Mesenchymal stem cell (in vitro differentiated cells and primary cell): ENCODE measurements around the gene PRKG1.
A peak's percentile ranks its signal among the peaks of the same experiment; 100 is the strongest.

Experiments used
- DNase-seq: peaks from one replicate; pipeline ENCODE4 v3.0.0-alpha.2; 2013
- H2AFZ ChIP-seq: one replicate; pipeline ENCODE4 v1.6.1; 2013; ENCODE audit warnings: low read depth, mild to moderate bottlenecking, control low read depth, inconsistent platforms, low read length, moderate library complexity
- H2AK5ac ChIP-seq: 2 replicates; pipeline ENCODE4 v1.6.1; 2013; ENCODE audit warnings: low read length, moderate library complexity, mild to moderate bottlenecking, inconsistent platforms; ENCODE audit not compliant: severe bottlenecking
- H2BK120ac ChIP-seq: one replicate; pipeline ENCODE4 v1.6.1; 2013; ENCODE audit warnings: low read depth, mild to moderate bottlenecking, inconsistent platforms, low read length, moderate library complexity
- H2BK12ac ChIP-seq, 2 experiments: one replicate each; pipeline ENCODE4 v1.6.1; 2013; ENCODE audit warnings: inconsistent platforms in 2 of 2, low read length in 2 of 2, mild to moderate bottlenecking in 2 of 2, moderate library complexity in 2 of 2, control low read depth in 1 of 2
- H2BK15ac ChIP-seq: one replicate; pipeline ENCODE4 v1.6.1; 2013; ENCODE audit warnings: mild to moderate bottlenecking, low read depth, inconsistent platforms; ENCODE audit not compliant: poor library complexity, severe bottlenecking
- H2BK5ac ChIP-seq: 2 replicates; pipeline ENCODE4 v1.6.1; 2013; ENCODE audit warnings: low read depth, mild to moderate bottlenecking, low read length, control low read depth, inconsistent platforms; ENCODE audit not compliant: poor library complexity, severe bottlenecking
- H3K14ac ChIP-seq, 2 experiments: one replicate each; pipeline ENCODE4 v1.6.1; 2013; ENCODE audit warnings: inconsistent platforms in 2 of 2, low read length in 2 of 2, control low read depth in 1 of 2, mild to moderate bottlenecking in 1 of 2, moderate library complexity in 1 of 2
- H3K18ac ChIP-seq, 2 experiments: one replicate each; pipeline ENCODE4 v1.6.1; 2013; ENCODE audit warnings: inconsistent platforms in 2 of 2, low read length in 2 of 2, control low read depth in 1 of 2, low read depth in 1 of 2, mild to moderate bottlenecking in 1 of 2
- H3K23ac ChIP-seq, 2 experiments: one replicate each; pipeline ENCODE4 v1.6.1; 2013; ENCODE audit warnings: inconsistent platforms in 2 of 2, low read length in 2 of 2, mild to moderate bottlenecking in 2 of 2, moderate library complexity in 2 of 2, control low read depth in 1 of 2
- H3K27ac ChIP-seq: 2 replicates; pipeline ENCODE4 v1.5.1; 2013; ENCODE audit warnings: mild to moderate bottlenecking, moderate library complexity, low read length, control low read depth, inconsistent platforms; ENCODE audit not compliant: poor library complexity, severe bottlenecking
- H3K27me3 ChIP-seq, 2 experiments: 2 replicates each; pipeline versions ENCODE4 v1.6.1 to v1.7.0; 2013; ENCODE audit warnings: low read length in 2 of 2, mild to moderate bottlenecking in 2 of 2, moderate library complexity in 2 of 2, control low read depth in 1 of 2, inconsistent platforms in 1 of 2; ENCODE audit not compliant: control insufficient read depth in 1 of 2, insufficient read depth in 1 of 2
- H3K36me3 ChIP-seq, 2 experiments: 2 replicates each; pipeline versions ENCODE4 v1.6.1 to v1.7.0; 2013; ENCODE audit warnings: low read length in 2 of 2, control low read depth in 1 of 2, inconsistent platforms in 1 of 2, low read depth in 1 of 2, mild to moderate bottlenecking in 1 of 2; ENCODE audit not compliant: insufficient read depth in 2 of 2, control insufficient read depth in 1 of 2
- H3K4ac ChIP-seq, 2 experiments: one replicate each; pipeline ENCODE4 v1.6.1; 2013; ENCODE audit warnings: inconsistent platforms in 2 of 2, low read length in 2 of 2, mild to moderate bottlenecking in 2 of 2, moderate library complexity in 2 of 2, control low read depth in 1 of 2, low read depth in 1 of 2
- H3K4me1 ChIP-seq: 2 replicates; pipeline ENCODE4 v1.6.1; 2013; ENCODE audit warnings: low read depth, low read length, control low read depth; ENCODE audit not compliant: control insufficient read depth, insufficient read depth
- H3K4me2 ChIP-seq: 2 replicates; pipeline ENCODE4 v1.6.1; 2013; ENCODE audit warnings: low read length, mild to moderate bottlenecking, inconsistent platforms; ENCODE audit not compliant: poor library complexity, severe bottlenecking
- H3K4me3 ChIP-seq, 2 experiments: 2 replicates each; pipeline versions ENCODE4 v1.5.1 to v1.7.0; 2013; ENCODE audit warnings: low read length in 2 of 2, mild to moderate bottlenecking in 2 of 2, control low read depth in 1 of 2, low read depth in 1 of 2; ENCODE audit not compliant: insufficient read depth in 1 of 2
- H3K79me1 ChIP-seq: replicated peaks from 2 replicates; pipeline ENCODE4 v1.6.1; 2013; ENCODE audit warnings: mild to moderate bottlenecking, control low read depth, low read length, inconsistent platforms; ENCODE audit not compliant: poor library complexity, severe bottlenecking
- H3K9ac ChIP-seq: 2 replicates; pipeline ENCODE4 v1.7.0; 2013; ENCODE audit warnings: mild to moderate bottlenecking, low read length, moderate library complexity
- H3K9me3 ChIP-seq: 2 replicates; pipeline ENCODE4 v1.7.0; 2013; ENCODE audit warnings: mild to moderate bottlenecking, low read length; ENCODE audit not compliant: control insufficient read depth
- H4K8ac ChIP-seq: one replicate; pipeline ENCODE4 v1.6.1; 2013; ENCODE audit warnings: inconsistent platforms, mild to moderate bottlenecking, low read length, moderate library complexity
- H4K91ac ChIP-seq: one replicate; pipeline ENCODE4 v1.6.1; 2013; ENCODE audit warnings: mild to moderate bottlenecking, low read length, inconsistent platforms
- WGBS: methylation state at CpG from one replicate; pipeline ENCODE4 v1.1.7; 2013; ENCODE audit warnings: mixed read lengths; 5-methylcytosine and 5-hydroxymethylcytosine counted together

The PRKG1 gene

GRCh38 chr10:51699145-51699474 lies 624.8 kb downstream of the PRKG1 start:
- H3K27me3 ChIP-seq = no peaks in the 10 kb centered on the region
- H3K4me3 ChIP-seq = peak overlapping the region; percentile 74 to 99
- H2BK120ac ChIP-seq = no peak overlapping the region
- H3K18ac ChIP-seq = peak overlapping the region; percentile 84 to 87
- H2BK12ac ChIP-seq = no peak overlapping the region
- peak overlapping the region in 1 of 2 experiments; percentile 79 for H3K23ac ChIP-seq
- H2AFZ ChIP-seq = no peak overlapping the region
- WGBS = 2% methylated on average over 14 of the region's 14 CpGs
- peaks cover 12% of the 10 kb centered on the region for H3K79me1 ChIP-seq
- no peak overlapping the region for H2BK15ac ChIP-seq
- H3K9ac ChIP-seq = peak overlapping the region; percentile 92
- H3K4me1 ChIP-seq = peaks cover 15% of the 10 kb centered on the region
- no peak overlapping the region for H3K14ac ChIP-seq
- no peak overlapping the region for H2BK5ac ChIP-seq
- H3K36me3 ChIP-seq = peaks cover 4 to 24% of the 10 kb centered on the region in 2 experiments
- H2AK5ac ChIP-seq = no peak overlapping the region
- no peaks in the 10 kb centered on the region for H3K9me3 ChIP-seq
- peak overlapping the region; percentile 74 for H3K4me2 ChIP-seq
- H4K91ac ChIP-seq = no peak overlapping the region
- H4K8ac ChIP-seq = peak overlapping the region; percentile 88
- no peak for DNase-seq
- H3K27ac ChIP-seq = peak overlapping the region; percentile 98
- H3K4ac ChIP-seq = peak overlapping the region in 1 of 2 experiments; percentile 89

GRCh38 chr10:51699475-51700227 lies 625.4 kb downstream of the PRKG1 start, which contains the start of gene CSTF2T:
CSTF2T (minus strand) TSS chr10:51699595; CDS start chr10:51699549, 46 bp downstream.
- H4K91ac ChIP-seq = peak within 1 kb of the TSS; percentile 95
- H3K14ac ChIP-seq = peak within 1 kb of the TSS in 1 of 2 experiments; percentile 83
- no peaks in the 10 kb centered on the region for H3K9me3 ChIP-seq
- H3K27me3 ChIP-seq = no peaks in the 10 kb centered on the region
- peaks cover 4 to 24% of the 10 kb centered on the region in 2 experiments for H3K36me3 ChIP-seq
- peak within 1 kb of the TSS; percentile 93 for H2BK120ac ChIP-seq
- H4K8ac ChIP-seq = peak within 1 kb of the TSS; percentile 99
- peak within 1 kb of the TSS; percentile 93 for H2AFZ ChIP-seq
- H3K4me1 ChIP-seq = peaks cover 15% of the 10 kb centered on the region
- H2AK5ac ChIP-seq = no peak within 1 kb of the TSS
- peak within 1 kb of the TSS; percentile 98 for H3K27ac ChIP-seq
- H2BK15ac ChIP-seq = no peak within 1 kb of the TSS
- H2BK5ac ChIP-seq = peak within 1 kb of the TSS; percentile 94
- peak; percentile 95 for DNase-seq
- H3K23ac ChIP-seq = peak within 1 kb of the TSS in 1 of 2 experiments; percentile 79
- peak within 1 kb of the TSS; percentile 92 for H3K9ac ChIP-seq
- H3K79me1 ChIP-seq = peaks cover 12% of the 10 kb centered on the region
- peak within 1 kb of the TSS; percentile 92 for H3K4me2 ChIP-seq
- H2BK12ac ChIP-seq = peak within 1 kb of the TSS in 1 of 2 experiments; percentile 15
- H3K18ac ChIP-seq = peak within 1 kb of the TSS; percentile 93 to 99
- WGBS = under 1% methylated on average over 37 of the region's 45 CpGs
- peak within 1 kb of the TSS; percentile 74 to 99 for H3K4me3 ChIP-seq
- peak within 1 kb of the TSS in 1 of 2 experiments; percentile 89 for H3K4ac ChIP-seq

GRCh38 chr10:51700228-51700817 lies 626.0 kb downstream of the PRKG1 start:
- H2AFZ ChIP-seq = no peak overlapping the region
- 65% methylated on average over 4 of the region's 12 CpGs for WGBS
- H3K9me3 ChIP-seq = no peaks in the 10 kb centered on the region
- no peak overlapping the region for H2BK5ac ChIP-seq
- H3K4me3 ChIP-seq = peak overlapping the region; percentile 52 to 99
- H4K8ac ChIP-seq = no peak overlapping the region
- peak overlapping the region; percentile 23 for H3K27ac ChIP-seq
- H2BK12ac ChIP-seq = no peak overlapping the region
- peaks cover 12% of the 10 kb centered on the region for H3K79me1 ChIP-seq
- peaks cover 15% of the 10 kb centered on the region for H3K4me1 ChIP-seq
- no peak overlapping the region for H2AK5ac ChIP-seq
- H3K36me3 ChIP-seq = peaks cover 4 to 20% of the 10 kb centered on the region in 2 experiments
- peak; percentile 10 for DNase-seq
- H3K23ac ChIP-seq = no peak overlapping the region
- H3K18ac ChIP-seq = peak overlapping the region in 1 of 2 experiments; percentile 20
- H3K9ac ChIP-seq = peak overlapping the region; percentile 92
- no peak overlapping the region for H4K91ac ChIP-seq
- H3K4me2 ChIP-seq = peak overlapping the region; percentile 92
- H3K27me3 ChIP-seq = no peaks in the 10 kb centered on the region
- H3K4ac ChIP-seq = no peak overlapping the region
- no peak overlapping the region for H3K14ac ChIP-seq
- no peak overlapping the region for H2BK120ac ChIP-seq
- no peak overlapping the region for H2BK15ac ChIP-seq

GRCh38 chr10:51705774-51706173 lies 631.5 kb downstream of the PRKG1 start:
- no peak overlapping the region for H4K91ac ChIP-seq
- no peaks in the 10 kb centered on the region for H3K4me1 ChIP-seq
- no peaks in the 10 kb centered on the region for H3K79me1 ChIP-seq
- H2BK5ac ChIP-seq = no peak overlapping the region
- no peak overlapping the region for H3K9ac ChIP-seq
- H3K4me3 ChIP-seq = no peak overlapping the region
- H3K36me3 ChIP-seq = no peaks in the 10 kb centered on the region
- H3K9me3 ChIP-seq = no peaks in the 10 kb centered on the region
- H3K14ac ChIP-seq = no peak overlapping the region
- no peak overlapping the region for H4K8ac ChIP-seq
- H3K27me3 ChIP-seq = no peaks in the 10 kb centered on the region
- no peak overlapping the region for H3K4ac ChIP-seq
- WGBS = 100% methylated on average over 1 of the region's 3 CpGs
- no peak overlapping the region for H2BK120ac ChIP-seq
- H3K23ac ChIP-seq = no peak overlapping the region
- no peak overlapping the region for H3K27ac ChIP-seq
- no peak overlapping the region for H2AFZ ChIP-seq
- no peak for DNase-seq
- no peak overlapping the region for H3K4me2 ChIP-seq
- no peak overlapping the region for H2AK5ac ChIP-seq
- H3K18ac ChIP-seq = no peak overlapping the region
- H2BK12ac ChIP-seq = no peak overlapping the region
- no peak overlapping the region for H2BK15ac ChIP-seq
